Ovary (tissue), 9 donors: ENCODE results near the gene PEX5. TPM values are rescaled to one million over a fixed set of nuclear protein-coding genes. Genes with fewer than 3 reads are reported as not detected.
A peak's percentile ranks its signal among the peaks of the same experiment; 100 is the strongest.
"Not testable (repeated sequence)": the region's sequence is repeated elsewhere in the genome, so short reads cannot be mapped to it uniquely, and the experiment has no call there.

ENCODE experiments used
- DNase-seq, 5 donors: peaks; one replicate each; pipeline ENCODE4 v3.0.0-alpha.2; 2019 to 2020
- H3K27ac ChIP-seq, 2 donors: fragments of 200-600 bp; one replicate each; pipeline versions ENCODE4 v1.5.1 to v1.8.0; 2019 to 2022
- H3K27me3 ChIP-seq: fragments of 200-600 bp; one replicate; pipeline ENCODE4 v1.8.0; 2022
- H3K36me3 ChIP-seq: fragments of 200-600 bp; sonication (generic); one replicate; pipeline ENCODE4 v1.5.1; 2019
- H3K4me1 ChIP-seq: one replicate; pipeline ENCODE4 v1.8.1; 2013; ENCODE audit warnings: mild to moderate bottlenecking, moderate library complexity; ENCODE audit not compliant: insufficient read depth
- H3K4me3 ChIP-seq: fragments of 200-600 bp; sonication (generic); one replicate; pipeline ENCODE4 v1.5.1; 2017
- H3K9me3 ChIP-seq, 2 donors: fragments of 200-600 bp in 1 of 2; sonication (generic) in 1 of 2; one replicate each; pipeline versions ENCODE4 v1.5.1 to v1.8.1; 2013 to 2019; ENCODE audit warnings: mild to moderate bottlenecking in 1 of 2, moderate library complexity in 1 of 2
- EP300 ChIP-seq: sonication (generic); formaldehyde crosslinking; IDR thresholded peaks from one replicate; pipeline ENCODE4 v1.6.1; 2017; ENCODE audit warnings: antibody characterized with exemption
- POLR2A ChIP-seq: fragments of 450-650 bp; IDR thresholded peaks from one replicate; pipeline ENCODE4 v1.6.1; 2017; ENCODE audit warnings: antibody characterized with exemption, mild to moderate bottlenecking, moderate library complexity
- WGBS, 3 donors: extraction: QIAGEN DNeasy Blood & Tissue Kit in 1 of 3; methylation state at CpG; one replicate each; pipeline versions ENCODE4 v1.1.5 to v1.1.7; 2013 to 2017; 5-methylcytosine and 5-hydroxymethylcytosine counted together
- intact Hi-C, 4 donors: fragments of 100-400 bp; cut with DNase I; formaldehyde crosslinking; loops; one replicate each; pipeline versions ENCODE4 v1.11.0 to v1.15.1; 2022 to 2023
- polyA plus RNA-seq, 2 donors: library from polyadenylated mRNA; stranded (reverse); fragments of 200-250 nt in 1 of 2; fragments of 350-450 nt in 1 of 2; fragmentation: Illumina TruSeq in 1 of 2; extraction: RNeasy Lipid Tissue Mini Kit (QIAGEN cat#74804) in 1 of 2; gene quantifications; one replicate each; pipeline ENCODE4 v1.2.3, GENCODE V29; 2013 to 2014
- total RNA-seq, 7 donors: library from RNA; depleted of rRNA in 2 of 7; stranded (reverse); fragments of >200 nt in 2 of 7; fragmentation: NEBNext Ultra II Directional in 3 of 7; extraction: Animal tissue kit (Norgen Biotek cat#: 25700) in 3 of 7; gene quantifications; one replicate each; pipeline versions ENCODE4 v1.1.0 to v1.2.4, GENCODE V29; 2016 to 2023
- TF ChIP-seq, protein P1 (sequence below), 3 donors: fragments of 450-650 bp in 2 of 3; fragments of 200-600 bp in 1 of 3; IDR thresholded peaks; one replicate each; pipeline versions ENCODE4 v1.5.1 to v1.8.0; 2016 to 2022; ENCODE audit warnings: antibody characterized with exemption in 3 of 3, mild to moderate bottlenecking in 1 of 3
- donor health status: DM: no; HTN: no; CAD: no; lungs with moderate emphysema.
- donor health status: DM: no; HTN: no; CAD: no.
- donor health status: Bipolar disorder and iron deficiency.
- donor health status: DM: yes; HTN: yes; CAD: no.
- donor health status: DM: no; HTN: no; CAD: no.
- donor health status: DM: yes; HTN: yes; CAD: no.

Gene PEX5
- total and polyA plus RNA-seq, 9 donors: 23.0 to 71.4 (median 58.1) TPM

DNA sequence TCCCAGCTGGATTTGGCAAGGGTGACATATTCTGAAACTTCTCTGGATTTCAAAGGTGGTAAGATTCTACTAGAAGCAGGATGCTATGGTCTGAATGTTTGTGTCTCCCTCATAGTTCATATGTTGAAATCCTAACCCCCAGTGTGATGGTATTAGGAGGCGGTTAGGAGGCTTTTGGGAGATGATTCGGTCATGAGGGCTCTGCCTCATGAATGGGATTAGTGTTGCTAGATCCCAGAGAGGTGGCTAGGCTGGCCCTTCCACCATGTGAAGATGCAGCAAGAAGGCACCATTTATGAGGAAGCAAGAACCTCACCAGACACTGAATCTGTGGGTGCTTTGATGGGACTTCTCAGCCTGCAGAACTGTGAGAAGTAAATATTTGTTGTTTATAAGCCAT lies 11.0 kb upstream of the PEX5 start:
- DNase-seq: no peak
- intact Hi-C loops: no loop called here

GRCh38 chr12:7180685-7181084 lies 8.8 kb upstream of the PEX5 start:
- intact Hi-C loops: no loop called here

More for the DNA sequence above, 11.0 kb upstream of the PEX5 start:
- Histone ChIP-seq H3K4me3 (no peak overlapping the region), H3K36me3 (no peaks in the 10 kb centered on the region), H3K27me3 (no peaks in the 10 kb centered on the region), H3K27ac (no peak overlapping the region), H3K4me1 (no peaks in the 10 kb centered on the region), H3K9me3 (no peaks in the 10 kb centered on the region)
- WGBS, 3 donors: 82 to 93% (median 83%) methylated on average over 2 of the region's 2 CpGs
- TF ChIP-seq, protein P1, sequence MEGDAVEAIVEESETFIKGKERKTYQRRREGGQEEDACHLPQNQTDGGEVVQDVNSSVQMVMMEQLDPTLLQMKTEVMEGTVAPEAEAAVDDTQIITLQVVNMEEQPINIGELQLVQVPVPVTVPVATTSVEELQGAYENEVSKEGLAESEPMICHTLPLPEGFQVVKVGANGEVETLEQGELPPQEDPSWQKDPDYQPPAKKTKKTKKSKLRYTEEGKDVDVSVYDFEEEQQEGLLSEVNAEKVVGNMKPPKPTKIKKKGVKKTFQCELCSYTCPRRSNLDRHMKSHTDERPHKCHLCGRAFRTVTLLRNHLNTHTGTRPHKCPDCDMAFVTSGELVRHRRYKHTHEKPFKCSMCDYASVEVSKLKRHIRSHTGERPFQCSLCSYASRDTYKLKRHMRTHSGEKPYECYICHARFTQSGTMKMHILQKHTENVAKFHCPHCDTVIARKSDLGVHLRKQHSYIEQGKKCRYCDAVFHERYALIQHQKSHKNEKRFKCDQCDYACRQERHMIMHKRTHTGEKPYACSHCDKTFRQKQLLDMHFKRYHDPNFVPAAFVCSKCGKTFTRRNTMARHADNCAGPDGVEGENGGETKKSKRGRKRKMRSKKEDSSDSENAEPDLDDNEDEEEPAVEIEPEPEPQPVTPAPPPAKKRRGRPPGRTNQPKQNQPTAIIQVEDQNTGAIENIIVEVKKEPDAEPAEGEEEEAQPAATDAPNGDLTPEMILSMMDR (IDR thresholded peaks at IDR 0.05): no peak
- TF ChIP-seq POLR2A: no peak
- no peak for TF ChIP-seq EP300

DNA sequence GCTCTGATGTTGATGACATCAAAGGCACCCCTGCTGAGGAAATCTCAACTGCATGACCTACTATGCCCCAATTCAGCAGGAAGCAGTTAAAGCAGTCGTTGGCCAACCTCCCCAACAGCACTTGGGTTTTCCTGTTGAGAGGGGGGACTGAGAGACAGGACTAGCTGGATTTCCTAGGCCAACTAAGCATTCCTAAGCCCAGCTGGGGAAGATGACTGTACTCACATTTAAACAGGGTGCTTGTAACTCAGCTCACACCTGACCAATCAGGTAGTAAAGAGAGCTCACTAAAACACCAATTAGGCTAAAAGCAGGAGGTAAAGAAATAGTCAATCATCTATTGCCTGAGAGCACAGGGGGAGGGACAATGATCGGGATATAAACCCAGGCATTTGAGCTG lies 3.4 kb upstream of the PEX5 start:
- intact Hi-C loops, H3K27ac ChIP-seq, H3K36me3 ChIP-seq, H3K27me3 ChIP-seq, H3K9me3 ChIP-seq, H3K4me1 ChIP-seq, DNase-seq, H3K4me3 ChIP-seq: not testable (repeated sequence)
- 45 to 50% (median 45%) methylated on average over 2 of the region's 2 CpGs for whole genome bisulfite sequencing, 3 donors

More at GRCh38 chr12:7180685-7181084, 8.8 kb upstream of the PEX5 start:
- Histone ChIP-seq H3K36me3 (no peaks in the 10 kb centered on the region), H3K27ac (no peak overlapping the region), H3K4me1 (no peaks in the 10 kb centered on the region), H3K4me3 (no peak overlapping the region), H3K27me3 (no peaks in the 10 kb centered on the region), H3K9me3 (no peaks in the 10 kb centered on the region)
- no peak for DNase-seq
- 69 to 74% (median 71%) methylated on average over 1 of the region's 1 CpG for WGBS, 3 donors
- no peak for TF ChIP-seq POLR2A
- TF ChIP-seq, protein P1 (IDR thresholded peaks at IDR 0.05): no peak
- TF ChIP-seq EP300: no peak

DNA sequence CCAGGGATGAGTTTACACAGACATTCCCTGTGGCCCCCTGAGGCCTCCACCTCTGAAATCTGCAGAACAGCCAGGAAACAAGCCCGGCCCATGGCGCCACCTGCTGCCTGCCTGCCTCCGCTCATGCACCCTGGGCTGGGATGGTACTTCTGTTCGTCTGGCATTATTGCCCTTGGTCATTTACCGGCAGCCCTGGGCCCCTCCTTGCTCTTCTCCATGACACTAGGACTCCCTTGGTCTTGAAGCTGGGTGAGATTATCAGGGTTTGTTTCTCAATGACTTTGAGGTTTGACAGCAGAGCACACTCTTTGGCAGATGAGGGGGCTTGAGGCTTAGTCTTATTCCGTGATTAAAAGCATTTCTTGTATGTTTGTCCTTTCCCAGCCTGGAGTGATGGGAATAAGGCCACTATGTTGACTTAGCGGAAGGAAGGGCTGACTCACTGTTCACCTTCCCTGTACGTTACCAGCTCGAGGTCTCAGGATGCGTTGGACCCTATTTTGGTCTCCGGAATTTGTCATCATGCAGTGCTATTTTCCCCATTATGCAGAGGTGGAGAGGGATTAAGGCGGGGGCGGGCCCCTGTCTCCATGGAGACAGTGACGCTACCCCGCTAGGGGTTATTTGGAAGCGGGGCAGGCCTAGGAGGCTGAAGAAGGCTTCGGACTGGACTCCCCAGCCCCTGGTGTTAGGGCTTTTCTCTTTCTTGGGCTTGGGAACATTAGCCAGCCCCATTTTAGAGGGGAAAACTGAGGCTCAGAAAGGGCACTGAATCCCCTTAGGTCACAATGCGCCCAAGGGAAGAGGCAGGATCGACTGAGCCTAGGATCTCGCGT lies 706 bp upstream of the PEX5 start:
- H3K27ac ChIP-seq: peak overlapping the region; percentile 81 to 87
- H3K9me3 ChIP-seq: no peaks in the 10 kb centered on the region
- no peaks in the 10 kb centered on the region for H3K36me3 ChIP-seq
- H3K27me3 ChIP-seq: no peaks in the 10 kb centered on the region
- peaks cover 8% of the 10 kb centered on the region for H3K4me1 ChIP-seq
- intact Hi-C loops: no loop called here
- DNase-seq: peak; percentile 41 to 67 (median 65)
- 4 to 6% (median 5%) methylated on average over 21 of the region's 21 CpGs for WGBS, 3 donors
- TF ChIP-seq EP300: peak; percentile 44
- TF ChIP-seq POLR2A: no peak
- TF ChIP-seq, protein P1 (IDR thresholded peaks at IDR 0.05): peak in 1 of 3 donors; percentile 23
- peak overlapping the region; percentile 77 for H3K4me3 ChIP-seq
